Measurements from ENCODE around the gene TBKBP1.
A peak's percentile ranks its signal among the peaks of the same experiment; 100 is the strongest.

DNA sequence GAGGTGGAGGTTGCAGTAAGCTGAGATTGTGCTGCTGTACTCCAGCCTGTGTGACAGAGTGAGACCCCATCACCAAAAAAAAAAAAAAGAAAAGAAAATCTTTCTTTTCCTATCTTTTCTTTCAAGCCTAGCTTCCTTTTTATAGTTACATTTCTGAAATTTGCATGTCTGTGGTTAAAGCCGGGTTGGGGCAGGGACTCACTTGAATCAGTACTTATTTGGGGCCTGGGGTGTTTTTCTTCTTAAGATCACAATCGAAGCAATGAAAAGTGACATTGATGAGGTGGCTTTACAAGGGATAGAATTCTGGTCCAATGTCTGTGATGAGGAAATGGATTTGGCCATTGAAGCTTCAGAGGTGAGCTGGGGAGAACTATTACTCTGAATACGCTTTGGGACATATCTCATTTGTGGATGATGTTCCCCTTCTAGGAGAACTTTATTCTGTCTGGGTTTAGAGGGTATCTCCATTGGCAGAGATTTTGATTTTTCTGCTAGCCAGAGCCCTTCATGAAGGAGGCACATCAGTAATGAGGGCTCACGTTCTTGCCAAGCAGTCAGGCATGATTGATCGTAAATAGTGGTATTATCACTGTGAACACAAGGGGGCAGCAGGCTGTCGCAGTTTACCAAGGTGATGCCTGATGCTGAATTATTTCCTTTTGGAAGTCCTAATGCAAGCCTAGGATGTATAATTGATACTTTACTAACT is 29.9 kb upstream of the TBKBP1 start:
- TF ChIP-seq POLR2A (IDR thresholded peaks at IDR 0.05): no peak
- TF ChIP-seq, protein P1, sequence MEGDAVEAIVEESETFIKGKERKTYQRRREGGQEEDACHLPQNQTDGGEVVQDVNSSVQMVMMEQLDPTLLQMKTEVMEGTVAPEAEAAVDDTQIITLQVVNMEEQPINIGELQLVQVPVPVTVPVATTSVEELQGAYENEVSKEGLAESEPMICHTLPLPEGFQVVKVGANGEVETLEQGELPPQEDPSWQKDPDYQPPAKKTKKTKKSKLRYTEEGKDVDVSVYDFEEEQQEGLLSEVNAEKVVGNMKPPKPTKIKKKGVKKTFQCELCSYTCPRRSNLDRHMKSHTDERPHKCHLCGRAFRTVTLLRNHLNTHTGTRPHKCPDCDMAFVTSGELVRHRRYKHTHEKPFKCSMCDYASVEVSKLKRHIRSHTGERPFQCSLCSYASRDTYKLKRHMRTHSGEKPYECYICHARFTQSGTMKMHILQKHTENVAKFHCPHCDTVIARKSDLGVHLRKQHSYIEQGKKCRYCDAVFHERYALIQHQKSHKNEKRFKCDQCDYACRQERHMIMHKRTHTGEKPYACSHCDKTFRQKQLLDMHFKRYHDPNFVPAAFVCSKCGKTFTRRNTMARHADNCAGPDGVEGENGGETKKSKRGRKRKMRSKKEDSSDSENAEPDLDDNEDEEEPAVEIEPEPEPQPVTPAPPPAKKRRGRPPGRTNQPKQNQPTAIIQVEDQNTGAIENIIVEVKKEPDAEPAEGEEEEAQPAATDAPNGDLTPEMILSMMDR (IDR thresholded peaks at IDR 0.05): peak; percentile 43 to 78 (median 73)

All from thyroid gland (tissue), 4 donors.